ENCODE data around the gene H2BK1. TPM values are rescaled to one million over a fixed set of nuclear protein-coding genes. Genes with fewer than 3 reads are reported as not detected.

The H2BK1 gene
- total RNA-seq, 1 experiment from 2014 or later, result 0.87 TPM

DNA sequence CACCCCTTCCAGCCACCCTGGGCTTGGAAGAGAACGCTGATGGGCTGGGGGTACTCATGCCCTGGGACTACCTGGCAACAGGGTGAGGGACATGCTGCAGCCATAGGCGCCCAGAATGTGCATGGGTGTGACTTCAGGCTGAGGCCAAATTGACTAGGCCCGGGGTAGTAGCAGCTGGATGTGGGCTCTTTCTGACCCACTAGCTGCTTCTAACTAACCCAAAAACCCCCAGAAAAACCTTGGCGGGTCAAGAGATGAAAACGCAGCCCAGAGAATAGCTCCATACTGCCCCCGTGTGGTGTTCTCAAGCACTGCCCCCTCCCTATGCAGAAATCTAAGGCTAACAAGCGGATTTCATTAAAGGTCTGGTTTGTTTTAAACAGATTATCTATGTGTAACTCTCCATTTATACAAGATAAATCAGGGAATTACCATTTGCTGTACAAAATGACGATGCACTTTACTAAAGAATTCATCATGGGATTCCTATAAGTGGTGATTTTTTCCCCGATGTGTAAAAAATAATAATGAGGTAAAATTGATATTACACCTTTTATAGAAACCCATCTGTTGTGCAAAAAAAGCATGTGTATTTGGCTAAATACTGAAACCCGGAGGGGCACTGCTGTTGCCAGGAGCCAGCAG is 34.0 kb upstream of the H2BK1 start:
- peak; percentile 7; the same call in 1 of the 2 replicates for ATAC-seq
- Mint-ChIP-seq H3K27ac (no peak overlapping the region), H3K9me3 (no peaks in the 10 kb centered on the region), H3K4me3 (peak overlapping the region; percentile 65), H3K27me3 (ENCODE audit: low read depth) (peaks cover 43% of the 10 kb centered on the region), H3K4me1 (peaks cover 41% of the 10 kb centered on the region), H3K36me3 (no peaks in the 10 kb centered on the region)
- TF ChIP-seq, protein P1, sequence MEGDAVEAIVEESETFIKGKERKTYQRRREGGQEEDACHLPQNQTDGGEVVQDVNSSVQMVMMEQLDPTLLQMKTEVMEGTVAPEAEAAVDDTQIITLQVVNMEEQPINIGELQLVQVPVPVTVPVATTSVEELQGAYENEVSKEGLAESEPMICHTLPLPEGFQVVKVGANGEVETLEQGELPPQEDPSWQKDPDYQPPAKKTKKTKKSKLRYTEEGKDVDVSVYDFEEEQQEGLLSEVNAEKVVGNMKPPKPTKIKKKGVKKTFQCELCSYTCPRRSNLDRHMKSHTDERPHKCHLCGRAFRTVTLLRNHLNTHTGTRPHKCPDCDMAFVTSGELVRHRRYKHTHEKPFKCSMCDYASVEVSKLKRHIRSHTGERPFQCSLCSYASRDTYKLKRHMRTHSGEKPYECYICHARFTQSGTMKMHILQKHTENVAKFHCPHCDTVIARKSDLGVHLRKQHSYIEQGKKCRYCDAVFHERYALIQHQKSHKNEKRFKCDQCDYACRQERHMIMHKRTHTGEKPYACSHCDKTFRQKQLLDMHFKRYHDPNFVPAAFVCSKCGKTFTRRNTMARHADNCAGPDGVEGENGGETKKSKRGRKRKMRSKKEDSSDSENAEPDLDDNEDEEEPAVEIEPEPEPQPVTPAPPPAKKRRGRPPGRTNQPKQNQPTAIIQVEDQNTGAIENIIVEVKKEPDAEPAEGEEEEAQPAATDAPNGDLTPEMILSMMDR (IDR thresholded peaks at IDR 0.05), result peak; percentile 84
- TF ChIP-seq ZBTB21 (CRISPR knock-in tag; IDR thresholded peaks at IDR 0.05; ENCODE audit: borderline replicate concordance), result no peak
- TF ChIP-seq, protein P2, sequence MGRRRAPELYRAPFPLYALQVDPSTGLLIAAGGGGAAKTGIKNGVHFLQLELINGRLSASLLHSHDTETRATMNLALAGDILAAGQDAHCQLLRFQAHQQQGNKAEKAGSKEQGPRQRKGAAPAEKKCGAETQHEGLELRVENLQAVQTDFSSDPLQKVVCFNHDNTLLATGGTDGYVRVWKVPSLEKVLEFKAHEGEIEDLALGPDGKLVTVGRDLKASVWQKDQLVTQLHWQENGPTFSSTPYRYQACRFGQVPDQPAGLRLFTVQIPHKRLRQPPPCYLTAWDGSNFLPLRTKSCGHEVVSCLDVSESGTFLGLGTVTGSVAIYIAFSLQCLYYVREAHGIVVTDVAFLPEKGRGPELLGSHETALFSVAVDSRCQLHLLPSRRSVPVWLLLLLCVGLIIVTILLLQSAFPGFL (CRISPR knock-in tag; IDR thresholded peaks at IDR 0.05; ENCODE audit: borderline replicate concordance), result no peak
- TF ChIP-seq GABPB1 (CRISPR knock-in tag; IDR thresholded peaks at IDR 0.05), result no peak
- TF ChIP-seq ZNF317 (CRISPR knock-in tag; IDR thresholded peaks at IDR 0.05; ENCODE audit: borderline replicate concordance, low read depth), result no peak
- no peak for TF ChIP-seq NR2C2 (CRISPR knock-in tag; IDR thresholded peaks at IDR 0.05)
- no peak for TF ChIP-seq OVOL2 (CRISPR knock-in tag; IDR thresholded peaks at IDR 0.05; ENCODE audit: borderline replicate concordance)
- TF ChIP-seq, protein P3, sequence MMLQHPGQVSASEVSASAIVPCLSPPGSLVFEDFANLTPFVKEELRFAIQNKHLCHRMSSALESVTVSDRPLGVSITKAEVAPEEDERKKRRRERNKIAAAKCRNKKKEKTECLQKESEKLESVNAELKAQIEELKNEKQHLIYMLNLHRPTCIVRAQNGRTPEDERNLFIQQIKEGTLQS (CRISPR knock-in tag; conservative IDR thresholded peaks at IDR 0.05), result no peak
- POLR2A ChIA-PET, result interaction anchor here (0.9 to 1.4 kb wide), 3 partner anchors 9 to 17 kb away, joined by 3 to 6 read pairs (median 4); partner anchors contain the start of gene ABCF2
- peak; percentile 67 for DNase-seq (ENCODE audit: low spot score)
- CTCF ChIA-PET, result interaction anchor here (0.6 to 4.6 kb wide), 66 partner anchors 8 to 491 kb away, joined by 3 to 83 read pairs (median 4); partner anchors contain the start of genes ABCF2, ASB10, CHPF2 and GBX1

DNA sequence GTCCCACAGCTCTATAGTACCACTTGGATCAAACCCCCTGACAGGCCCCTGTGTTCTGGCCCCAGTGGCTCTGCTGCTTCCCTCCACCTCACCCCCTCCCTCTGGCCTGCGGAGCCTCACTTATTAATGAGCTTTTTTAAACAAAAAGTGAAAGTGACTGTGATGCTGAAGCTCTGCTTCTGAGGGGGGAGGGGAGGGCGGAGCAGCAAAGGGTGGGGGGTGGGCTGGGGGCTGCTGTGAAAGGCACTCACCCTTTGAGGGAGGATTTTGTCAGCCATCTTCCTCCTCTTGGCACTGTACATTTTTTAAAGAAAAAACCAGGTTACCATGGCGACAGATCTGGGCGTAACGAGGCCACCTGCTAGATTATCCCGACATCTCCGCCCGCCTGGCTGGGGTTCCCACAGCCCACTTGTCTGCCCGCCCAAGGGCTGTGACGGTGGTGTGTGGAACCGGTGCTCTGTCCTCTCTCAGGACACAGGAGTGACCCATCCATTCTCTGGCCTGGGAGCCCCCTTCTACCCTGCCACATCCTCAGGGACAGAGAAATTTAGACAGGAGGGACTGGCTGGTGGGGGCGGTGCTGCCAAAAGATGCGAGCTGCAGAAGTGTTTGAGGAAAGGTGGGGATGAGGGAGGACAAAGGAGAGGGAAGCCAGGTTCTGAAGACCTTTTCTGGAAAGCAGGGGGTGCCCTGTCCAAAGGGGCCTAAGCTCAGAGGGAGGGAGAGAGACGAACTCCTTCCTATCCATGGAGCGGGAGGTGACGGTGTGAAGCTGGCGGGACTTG is 33.3 kb upstream of the H2BK1 start:
- DNase-seq (ENCODE audit: low spot score), result no peak
- ATAC-seq, result no peak
- H3K4me1 Mint-ChIP-seq, result peaks cover 39% of the 10 kb centered on the region
- H3K9me3 Mint-ChIP-seq, result no peaks in the 10 kb centered on the region
- POLR2A ChIA-PET, result interaction anchor here (0.9 to 1.4 kb wide), 3 partner anchors 9 to 16 kb away, joined by 3 to 6 read pairs (median 4); partner anchors contain the start of gene ABCF2
- H3K36me3 Mint-ChIP-seq, result 0 out of 2 replicates have a peak, but pooled peaks cover 2% of the 10 kb centered on the region
- CTCF ChIA-PET, result interaction anchor here (0.6 to 4.6 kb wide), 66 partner anchors 9 to 492 kb away, joined by 3 to 83 read pairs (median 4); partner anchors contain the start of genes ABCF2, ASB10, CHPF2 and GBX1
- no peak overlapping the region for H3K4me3 Mint-ChIP-seq
- no peak overlapping the region for H3K27ac Mint-ChIP-seq
- H3K27me3 Mint-ChIP-seq (ENCODE audit: low read depth), result peaks cover 38% of the 10 kb centered on the region
- TF ChIP-seq ZNF138 (CRISPR knock-in tag; conservative IDR thresholded peaks at IDR 0.05), result no peak
- TF ChIP-seq, protein P4, sequence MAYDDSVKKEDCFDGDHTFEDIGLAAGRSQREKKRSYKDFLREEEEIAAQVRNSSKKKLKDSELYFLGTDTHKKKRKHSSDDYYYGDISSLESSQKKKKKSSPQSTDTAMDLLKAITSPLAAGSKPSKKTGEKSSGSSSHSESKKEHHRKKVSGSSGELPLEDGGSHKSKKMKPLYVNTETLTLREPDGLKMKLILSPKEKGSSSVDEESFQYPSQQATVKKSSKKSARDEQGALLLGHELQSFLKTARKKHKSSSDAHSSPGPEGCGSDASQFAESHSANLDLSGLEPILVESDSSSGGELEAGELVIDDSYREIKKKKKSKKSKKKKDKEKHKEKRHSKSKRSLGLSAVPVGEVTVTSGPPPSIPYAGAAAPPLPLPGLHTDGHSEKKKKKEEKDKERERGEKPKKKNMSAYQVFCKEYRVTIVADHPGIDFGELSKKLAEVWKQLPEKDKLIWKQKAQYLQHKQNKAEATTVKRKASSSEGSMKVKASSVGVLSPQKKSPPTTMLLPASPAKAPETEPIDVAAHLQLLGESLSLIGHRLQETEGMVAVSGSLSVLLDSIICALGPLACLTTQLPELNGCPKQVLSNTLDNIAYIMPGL (CRISPR knock-in tag; IDR thresholded peaks at IDR 0.05), result no peak
- no peak for TF ChIP-seq MYBL2 (CRISPR knock-in tag; IDR thresholded peaks at IDR 0.05)
- no peak for TF ChIP-seq TCF7 (CRISPR knock-in tag; IDR thresholded peaks at IDR 0.05; ENCODE audit: low read depth)
- no peak for TF ChIP-seq ETV6 (CRISPR knock-in tag; IDR thresholded peaks at IDR 0.05)
- TF ChIP-seq, protein P1 (IDR thresholded peaks at IDR 0.05), result no peak
- TF ChIP-seq, protein P5, sequence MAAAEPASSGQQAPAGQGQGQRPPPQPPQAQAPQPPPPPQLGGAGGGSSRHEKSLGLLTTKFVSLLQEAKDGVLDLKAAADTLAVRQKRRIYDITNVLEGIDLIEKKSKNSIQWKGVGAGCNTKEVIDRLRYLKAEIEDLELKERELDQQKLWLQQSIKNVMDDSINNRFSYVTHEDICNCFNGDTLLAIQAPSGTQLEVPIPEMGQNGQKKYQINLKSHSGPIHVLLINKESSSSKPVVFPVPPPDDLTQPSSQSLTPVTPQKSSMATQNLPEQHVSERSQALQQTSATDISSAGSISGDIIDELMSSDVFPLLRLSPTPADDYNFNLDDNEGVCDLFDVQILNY (CRISPR knock-in tag; IDR thresholded peaks at IDR 0.05), result no peak
- no peak for TF ChIP-seq FOXK1 (CRISPR knock-in tag; IDR thresholded peaks at IDR 0.05)
- no peak for TF ChIP-seq JAZF1 (CRISPR knock-in tag; IDR thresholded peaks at IDR 0.05)
- no peak for TF ChIP-seq ZNF219 (CRISPR knock-in tag; IDR thresholded peaks at IDR 0.05; ENCODE audit: borderline replicate concordance)
- no peak for TF ChIP-seq ATF1 (CRISPR knock-in tag; IDR thresholded peaks at IDR 0.05)
- no peak for TF ChIP-seq CREM (CRISPR knock-in tag; IDR thresholded peaks at IDR 0.05)
- TF ChIP-seq, protein P6, sequence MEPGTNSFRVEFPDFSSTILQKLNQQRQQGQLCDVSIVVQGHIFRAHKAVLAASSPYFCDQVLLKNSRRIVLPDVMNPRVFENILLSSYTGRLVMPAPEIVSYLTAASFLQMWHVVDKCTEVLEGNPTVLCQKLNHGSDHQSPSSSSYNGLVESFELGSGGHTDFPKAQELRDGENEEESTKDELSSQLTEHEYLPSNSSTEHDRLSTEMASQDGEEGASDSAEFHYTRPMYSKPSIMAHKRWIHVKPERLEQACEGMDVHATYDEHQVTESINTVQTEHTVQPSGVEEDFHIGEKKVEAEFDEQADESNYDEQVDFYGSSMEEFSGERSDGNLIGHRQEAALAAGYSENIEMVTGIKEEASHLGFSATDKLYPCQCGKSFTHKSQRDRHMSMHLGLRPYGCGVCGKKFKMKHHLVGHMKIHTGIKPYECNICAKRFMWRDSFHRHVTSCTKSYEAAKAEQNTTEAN (CRISPR knock-in tag; IDR thresholded peaks at IDR 0.05), result no peak
- no peak for TF ChIP-seq SMAD4 (CRISPR knock-in tag; IDR thresholded peaks at IDR 0.05)
- TF ChIP-seq, protein P7, sequence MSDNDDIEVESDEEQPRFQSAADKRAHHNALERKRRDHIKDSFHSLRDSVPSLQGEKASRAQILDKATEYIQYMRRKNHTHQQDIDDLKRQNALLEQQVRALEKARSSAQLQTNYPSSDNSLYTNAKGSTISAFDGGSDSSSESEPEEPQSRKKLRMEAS (CRISPR knock-in tag; IDR thresholded peaks at IDR 0.05), result no peak

All from WTC11 (cell line).